Upper lobe of right lung (tissue), 1 donor: ENCODE data around the gene ZNF622. TPM values are rescaled to one million over a fixed set of nuclear protein-coding genes. Genes with fewer than 3 reads are reported as not detected.

ENCODE experiments used
- ATAC-seq: fragments of 200-7000 bp; cut with Tn5 transposase; one replicate; pipeline ENCODE4 v1.9.1; 2020; ENCODE audit warnings: mild to moderate bottlenecking, moderate library complexity
- DNase-seq: peaks from one replicate; pipeline ENCODE4 v3.0.0-alpha.2; 2020
- H3K27ac ChIP-seq: fragments of 200-600 bp; one replicate; pipeline ENCODE4 v1.8.0; 2022
- H3K27me3 ChIP-seq: fragments of 200-600 bp; one replicate; pipeline ENCODE4 v1.8.0; 2022; ENCODE audit warnings: mild to moderate bottlenecking
- H3K36me3 ChIP-seq: fragments of 200-600 bp; one replicate; pipeline ENCODE4 v1.8.0; 2022
- H3K4me1 ChIP-seq: fragments of 200-600 bp; one replicate; pipeline ENCODE4 v1.8.0; 2022
- H3K4me3 ChIP-seq: fragments of 200-600 bp; one replicate; pipeline ENCODE4 v1.8.0; 2022; ENCODE audit warnings: mild to moderate bottlenecking
- H3K9me3 ChIP-seq: fragments of 200-600 bp; one replicate; pipeline ENCODE4 v1.8.0; 2022
- CTCF ChIP-seq: fragments of 200-600 bp; IDR thresholded peaks from one replicate; pipeline ENCODE4 v1.8.0; 2022; ENCODE audit warnings: antibody characterized with exemption
- intact Hi-C: fragments of 100-400 bp; cut with DNase I; formaldehyde crosslinking; loops from one replicate; pipeline ENCODE4 v1.11.0; 2022
- long read RNA-seq: library from polyadenylated mRNA; unstranded; transcript quantifications from one replicate; pipeline ENCODE4 v2.0.0, GENCODE V29; 2021
- total RNA-seq: library from RNA; stranded (reverse); fragmentation: NEBNext Ultra II Directional; extraction: Animal tissue kit (Norgen Biotek cat#: 25700); gene quantifications from one replicate; pipeline ENCODE4 v1.2.1, GENCODE V29; 2021
- donor health status: DM: no; HTN: yes; CAD: no; lungs with severe emphysema.

The ZNF622 gene
- 28.0 TPM for total RNA-seq
- long read RNA-seq, transcript ZNF622-201 (6 exons, 1,699 nt), result major isoform, 54 of 54 reads
- long read RNA-seq, partial matches to known transcripts, result 0 of 54 reads
- long read RNA-seq, other reads (novel, unspliced or antisense), result 0 of 54 reads

DNA sequence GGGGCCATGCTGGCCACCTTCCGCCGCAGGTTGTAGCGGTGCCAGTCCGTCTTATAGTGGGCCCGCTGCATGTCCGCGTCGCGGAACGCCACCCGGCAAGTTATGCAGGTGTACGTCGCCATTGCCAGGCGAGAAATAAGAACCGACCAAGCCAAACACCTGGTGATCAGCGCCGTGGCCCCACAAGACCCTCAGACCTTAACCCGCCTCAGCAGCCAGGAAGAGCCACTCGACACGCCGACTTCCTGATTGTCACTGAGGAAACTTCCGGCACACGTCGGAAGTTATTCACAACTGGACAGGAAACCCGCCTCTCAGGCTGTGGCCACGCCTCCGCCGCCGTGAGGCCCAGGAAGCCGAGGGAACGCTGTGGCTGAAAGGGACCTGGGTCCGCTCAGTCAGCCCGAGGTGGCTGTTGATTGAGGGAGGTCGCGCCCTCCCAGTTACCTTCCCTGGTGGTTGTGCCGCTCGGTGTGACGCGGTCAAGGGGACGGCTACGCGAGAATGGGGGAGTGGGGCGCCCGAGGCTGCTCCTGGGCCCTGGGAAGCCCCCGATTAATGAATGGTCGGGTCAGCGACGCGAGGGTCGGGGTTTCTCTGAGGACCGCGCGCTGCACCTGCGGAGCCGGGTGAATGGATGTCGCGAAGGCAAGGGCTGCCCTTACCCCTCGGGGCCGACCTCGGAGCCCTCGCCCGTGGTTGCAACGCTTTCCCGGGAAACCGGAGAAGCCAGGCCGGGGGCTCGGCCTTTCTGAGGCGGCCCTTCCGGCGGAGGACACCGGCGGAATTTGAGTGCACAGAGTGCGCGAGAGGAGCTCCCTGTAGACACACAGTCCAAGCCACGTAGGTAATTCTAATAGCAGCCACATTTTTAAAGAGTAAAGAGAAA, at the start of gene ZNF622:
Gene ZNF622, minus strand, starts transcription at position 257 of the 889 bp plus-strand sequence. Its CDS starts 135 bp downstream, at position 122.
- DNase-seq (peak; percentile 95), ATAC-seq (peak; percentile 97)
- intact Hi-C loops, result no loop called here
- Histone ChIP-seq H3K27ac (peak within 1 kb of the TSS; percentile 89), H3K27me3 (no peaks in the 10 kb centered on the region), H3K36me3 (peaks cover 27% of the 10 kb centered on the region), H3K9me3 (no peaks in the 10 kb centered on the region), H3K4me1 (peaks cover 53% of the 10 kb centered on the region), H3K4me3 (peak within 1 kb of the TSS; percentile 95)
- TF ChIP-seq CTCF, result no peak

- ATAC-seq, result no peak
- intact Hi-C loops, result no loop called here
- H3K9me3 ChIP-seq, result no peaks in the 10 kb centered on the region
- no peaks in the 10 kb centered on the region for H3K4me1 ChIP-seq
- no peaks in the 10 kb centered on the region for H3K27me3 ChIP-seq
- TF ChIP-seq CTCF, result no peak
- H3K36me3 ChIP-seq, result no peaks in the 10 kb centered on the region
- H3K4me3 ChIP-seq, result no peak overlapping the region
- DNase-seq, result no peak
- peak overlapping the region; percentile 83 for H3K27ac ChIP-seq
These were observed 44.5 kb upstream of the ZNF622 start for GRCh38 chr5:16510098-16510497.

DNA sequence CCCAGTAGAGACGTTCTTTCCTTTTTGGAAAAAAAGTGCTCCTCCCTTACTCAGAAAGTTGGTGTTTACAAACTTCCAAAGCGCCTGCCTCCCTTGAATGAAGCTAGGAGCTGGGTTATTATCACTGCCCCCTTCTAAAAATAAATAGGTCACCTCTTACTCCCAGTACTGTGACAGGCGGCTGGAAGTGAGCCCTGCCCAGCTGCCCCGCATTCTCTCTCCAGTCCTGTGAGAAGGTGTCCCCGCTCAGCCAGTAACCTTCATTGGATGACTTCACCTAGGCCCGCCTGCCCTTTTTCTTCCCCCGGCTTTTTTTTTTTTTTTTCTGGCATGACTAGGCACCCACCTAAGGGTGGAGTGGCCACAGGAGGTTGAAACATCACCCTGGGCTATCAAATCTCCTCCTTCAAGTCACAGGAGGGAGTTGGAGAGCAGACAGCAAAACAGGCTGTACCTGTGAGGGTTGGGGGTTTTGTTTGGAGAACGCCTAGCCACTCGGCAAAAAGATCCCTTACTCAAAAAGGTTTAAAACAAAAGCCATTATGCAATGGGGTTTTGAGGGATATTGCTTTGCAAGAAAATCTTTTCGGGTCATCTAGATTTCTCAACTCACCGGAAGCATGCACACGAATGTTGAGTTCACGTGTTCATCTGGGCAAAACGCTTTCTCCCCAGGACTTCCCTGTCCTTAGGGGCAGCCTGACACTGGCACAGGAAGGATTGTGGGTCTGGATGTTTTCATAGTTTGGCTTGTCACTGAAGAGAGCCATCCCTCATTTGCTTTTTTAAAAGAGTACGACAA, 43.3 kb upstream of the ZNF622 start:
- H3K27me3 ChIP-seq, result no peaks in the 10 kb centered on the region
- ATAC-seq (peak; percentile 95), DNase-seq (peak; percentile 78)
- no peak for TF ChIP-seq CTCF
- peak overlapping the region; percentile 38 for H3K4me3 ChIP-seq
- H3K36me3 ChIP-seq, result no peaks in the 10 kb centered on the region
- intact Hi-C loops, result no loop called here
- peak overlapping the region; percentile 83 for H3K27ac ChIP-seq
- H3K4me1 ChIP-seq, result no peaks in the 10 kb centered on the region
- no peaks in the 10 kb centered on the region for H3K9me3 ChIP-seq

GRCh38 chr5:16507716-16508115, 42.1 kb upstream of the ZNF622 start:
- Histone ChIP-seq H3K27ac (peak overlapping the region; percentile 83), H3K9me3 (no peaks in the 10 kb centered on the region), H3K36me3 (no peaks in the 10 kb centered on the region), H3K4me1 (no peaks in the 10 kb centered on the region), H3K4me3 (peak overlapping the region; percentile 38), H3K27me3 (no peaks in the 10 kb centered on the region)
- TF ChIP-seq CTCF, result no peak
- intact Hi-C loops, result no loop called here
- ATAC-seq, result no peak
- no peak for DNase-seq

GRCh38 chr5:16505904-16506303, 40.3 kb upstream of the ZNF622 start:
- H3K27ac ChIP-seq, result no peak overlapping the region
- no peak overlapping the region for H3K4me3 ChIP-seq
- no peak for DNase-seq
- TF ChIP-seq CTCF, result no peak
- H3K36me3 ChIP-seq, result no peaks in the 10 kb centered on the region
- no peaks in the 10 kb centered on the region for H3K4me1 ChIP-seq
- H3K9me3 ChIP-seq, result no peaks in the 10 kb centered on the region
- no peaks in the 10 kb centered on the region for H3K27me3 ChIP-seq
- no peak for ATAC-seq
- intact Hi-C loops, result no loop called here
